GM08714 (cell line): ENCODE data around the gene FUT7.
"Not testable (repeated sequence)": the region's sequence is repeated elsewhere in the genome, so short reads cannot be mapped to it uniquely, and the experiment has no call there.

Source experiments
- H3K4me3 ChIP-seq: fragments of 200-500 bp; sonication (Bioruptor generic); 2 replicates; pipeline ENCODE4 v1.5.1; 2014; ENCODE audit warnings: mild to moderate bottlenecking, low read length, inconsistent platforms
- ZNF274 ChIP-seq: IDR thresholded peaks from 2 replicates; pipeline ENCODE4 v1.6.1; 2012; ENCODE audit warnings: mild to moderate bottlenecking, low read depth, low read length

FUT7 gene

GRCh38 chr9:137070201-137070905, 38.5 kb upstream of the FUT7 start, which contains the start of gene SAPCD2:
Gene SAPCD2, minus strand, starts transcription at chr9:137070557. Its CDS starts 97 bp downstream, at chr9:137070460.
- peak within 1 kb of the TSS; percentile 61; the same call in 1 of the 2 replicates for H3K4me3 ChIP-seq
- TF ChIP-seq ZNF274, result no peak

- H3K4me3 ChIP-seq, result peak overlapping the region; percentile 61; the same call in 1 of the 2 replicates
- no peak for TF ChIP-seq ZNF274
Measured at GRCh38 chr9:137069508-137070091, 37.7 kb upstream of the FUT7 start.

- H3K4me3 ChIP-seq, result peak overlapping the region; percentile 61; the same call in 1 of the 2 replicates
- no peak for TF ChIP-seq ZNF274
Measured at GRCh38 chr9:137068539-137069507, 36.9 kb upstream of the FUT7 start.

GRCh38 chr9:137067860-137068538, 36.1 kb upstream of the FUT7 start:
- TF ChIP-seq ZNF274, result no peak
- no peak overlapping the region for H3K4me3 ChIP-seq

GRCh38 chr9:137066096-137066861, 34.4 kb upstream of the FUT7 start:
- no peak overlapping the region for H3K4me3 ChIP-seq
- TF ChIP-seq ZNF274, result no peak

GRCh38 chr9:137065336-137065967, 33.6 kb upstream of the FUT7 start:
- TF ChIP-seq ZNF274, result no peak
- no peak overlapping the region for H3K4me3 ChIP-seq

- H3K4me3 ChIP-seq, result no peak overlapping the region
- no peak for TF ChIP-seq ZNF274
Measured at GRCh38 chr9:137064880-137065164, 32.9 kb upstream of the FUT7 start.

GRCh38 chr9:137064027-137064879, 32.4 kb upstream of the FUT7 start:
- no peak overlapping the region for H3K4me3 ChIP-seq
- no peak for TF ChIP-seq ZNF274

GRCh38 chr9:137063311-137064026, 31.6 kb upstream of the FUT7 start:
- TF ChIP-seq ZNF274, result no peak
- no peak overlapping the region for H3K4me3 ChIP-seq

- not testable (repeated sequence) for H3K4me3 ChIP-seq
Measured at GRCh38 chr9:137062798-137063197, 30.9 kb upstream of the FUT7 start.

- TF ChIP-seq ZNF274, result no peak
- no peak overlapping the region for H3K4me3 ChIP-seq
Measured at GRCh38 chr9:137062384-137062783, 30.5 kb upstream of the FUT7 start.

GRCh38 chr9:137058521-137059234, 26.8 kb upstream of the FUT7 start:
- no peak overlapping the region for H3K4me3 ChIP-seq
- no peak for TF ChIP-seq ZNF274
